Immature natural killer cell (primary cell): ENCODE results near the gene TSPAN15. TPM values are rescaled to one million over a fixed set of nuclear protein-coding genes. Genes with fewer than 3 reads are reported as not detected.
"Not testable (repeated sequence)": the region's sequence is repeated elsewhere in the genome, so short reads cannot be mapped to it uniquely, and the experiment has no call there.

Source experiments
- DNase-seq, 3 donors: peaks; one replicate each; pipeline ENCODE4 v3.0.0; 2022; ENCODE audit warnings: mixed read lengths in 1 of 3
- H3K27ac Mint-ChIP-seq, 6 donors: one replicate each; pipeline ENCODE4 v1.8.0; 2020; ENCODE audit warnings: mixed read lengths in 6 of 6, mild to moderate bottlenecking in 5 of 6, inconsistent platforms in 4 of 6, moderate library complexity in 3 of 6
- H3K27me3 Mint-ChIP-seq, 3 donors: one replicate each; pipeline ENCODE4 v1.8.0; 2020 to 2021; ENCODE audit warnings: low read depth in 3 of 3, mild to moderate bottlenecking in 3 of 3, mixed read lengths in 3 of 3, moderate library complexity in 3 of 3, inconsistent platforms in 1 of 3
- H3K36me3 Mint-ChIP-seq, 3 donors: one replicate each; pipeline ENCODE4 v1.8.0; 2020; ENCODE audit warnings: mixed read lengths in 3 of 3, inconsistent platforms in 2 of 3, mild to moderate bottlenecking in 2 of 3
- H3K4me1 Mint-ChIP-seq, 2 donors: one replicate each; pipeline ENCODE4 v1.8.0; 2020; ENCODE audit warnings: inconsistent platforms in 2 of 2, mild to moderate bottlenecking in 2 of 2, mixed read lengths in 2 of 2, moderate library complexity in 1 of 2
- H3K4me3 Mint-ChIP-seq, 5 donors: one replicate each; pipeline ENCODE4 v1.8.0; 2020; ENCODE audit warnings: mild to moderate bottlenecking in 5 of 5, mixed read lengths in 5 of 5, inconsistent platforms in 3 of 5, moderate library complexity in 3 of 5
- H3K9me3 Mint-ChIP-seq, 6 donors: one replicate each; pipeline ENCODE4 v1.8.0; 2020; ENCODE audit warnings: mild to moderate bottlenecking in 6 of 6, mixed read lengths in 6 of 6, inconsistent platforms in 4 of 6, moderate library complexity in 3 of 6
- polyA plus RNA-seq, 3 donors: library from polyadenylated mRNA; unstranded; fragments of 300-500 nt; fragmentation: Illumina TruSeq; gene quantifications; one replicate each; pipeline ENCODE4 v1.2.3, GENCODE V29; 2021

Gene TSPAN15
- polyA plus RNA-seq, 3 donors from 2014 or later: 0.39 to 2.4 TPM; not detected in 1

DNA sequence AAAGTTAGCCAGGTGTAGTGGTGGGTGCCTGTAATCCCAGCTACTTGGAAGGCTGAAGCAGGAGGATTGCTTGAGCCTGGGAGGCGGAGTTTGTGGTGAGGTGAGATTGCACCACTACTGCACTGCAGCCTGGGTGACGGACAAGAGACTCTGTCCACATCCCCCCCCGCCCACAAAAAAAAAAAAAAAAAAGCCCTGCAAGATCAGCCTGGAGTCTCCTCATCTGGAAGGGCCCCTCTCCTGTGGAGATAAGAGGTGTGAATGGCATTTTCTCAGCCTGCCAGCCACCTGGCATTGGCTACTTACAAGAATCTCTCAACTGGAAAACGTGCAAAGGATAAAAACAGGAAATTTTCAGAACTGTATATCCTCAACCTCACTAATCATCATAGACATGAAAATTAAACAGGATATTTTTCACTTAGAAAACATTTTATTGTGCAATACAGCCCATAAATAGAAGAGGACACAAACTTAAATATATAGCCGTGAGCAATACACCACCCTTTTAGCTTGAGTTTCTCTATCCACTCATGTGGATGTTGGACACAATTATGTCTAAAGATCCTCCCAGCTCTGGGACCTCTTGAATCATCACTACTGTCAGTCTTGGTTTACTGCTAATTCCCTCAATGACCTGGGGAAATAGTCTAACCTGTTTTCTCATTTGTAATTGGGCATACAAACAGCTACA, 11.3 kb upstream of the TSPAN15 start:
- Mint-ChIP-seq H3K36me3 (no peaks in the 10 kb centered on the region), H3K27me3 (peaks cover 0 to 20% (median 2%) of the 10 kb centered on the region in 3 donors), H3K27ac (no peak overlapping the region), H3K9me3 (no peaks in the 10 kb centered on the region), H3K4me1 (no peaks in the 10 kb centered on the region), H3K4me3 (no peak overlapping the region)
- no peak for DNase-seq

DNA sequence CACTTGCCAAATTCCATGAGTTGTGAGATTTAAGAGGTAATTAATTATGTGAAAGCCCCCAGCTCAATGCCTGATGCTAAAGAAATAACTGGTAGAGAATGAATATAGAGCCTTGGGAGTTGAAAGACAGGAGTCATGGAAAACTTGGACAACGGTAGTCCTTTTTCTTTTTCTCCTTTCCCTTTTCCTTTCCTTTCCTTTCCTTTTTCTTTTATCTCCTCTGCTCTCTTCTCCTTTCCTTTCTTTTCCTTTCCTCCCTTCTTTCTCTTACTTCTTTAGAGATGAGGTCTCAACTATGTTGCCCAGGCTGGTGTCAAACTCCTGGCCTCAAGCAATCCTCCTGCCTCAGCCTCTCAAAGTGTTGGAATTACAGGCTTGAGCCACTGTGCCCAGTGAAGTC, 7.9 kb upstream of the TSPAN15 start:
- no peaks in the 10 kb centered on the region for H3K9me3 Mint-ChIP-seq
- no peak overlapping the region for H3K27ac Mint-ChIP-seq
- no peaks in the 10 kb centered on the region for H3K4me1 Mint-ChIP-seq
- no peak overlapping the region for H3K4me3 Mint-ChIP-seq
- H3K36me3 Mint-ChIP-seq: no peaks in the 10 kb centered on the region
- peaks cover 2 to 16% (median 3%) of the 10 kb centered on the region in 3 donors for H3K27me3 Mint-ChIP-seq
- no peak for DNase-seq

DNA sequence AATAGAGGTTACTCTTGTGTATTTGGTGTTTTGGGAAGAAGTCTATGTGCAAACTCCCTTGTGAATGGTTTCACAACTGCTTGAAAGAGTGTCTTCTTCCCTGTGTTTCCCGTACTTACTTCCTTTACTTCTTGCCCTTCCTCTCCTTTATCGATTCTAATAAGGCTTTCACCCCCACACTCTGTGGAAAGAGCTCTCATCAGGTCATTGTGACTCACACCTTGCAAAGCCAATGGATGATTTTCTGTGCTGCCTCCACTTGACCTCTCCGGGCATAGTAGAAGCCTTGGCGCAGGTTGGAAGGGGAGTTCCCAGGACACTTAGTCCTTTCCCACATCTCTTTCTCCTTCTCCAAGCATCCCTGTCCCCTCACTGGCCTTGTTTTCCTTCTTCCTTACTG, 6.2 kb upstream of the TSPAN15 start:
- no peak overlapping the region for H3K4me3 Mint-ChIP-seq
- no peak overlapping the region for H3K27ac Mint-ChIP-seq
- H3K27me3 Mint-ChIP-seq: peaks cover 3 to 14% (median 4%) of the 10 kb centered on the region in 3 donors
- no peaks in the 10 kb centered on the region for H3K36me3 Mint-ChIP-seq
- DNase-seq: no peak
- peaks cover 0 to 3% of the 10 kb centered on the region in 2 donors for H3K4me1 Mint-ChIP-seq
- no peaks in the 10 kb centered on the region for H3K9me3 Mint-ChIP-seq

DNA sequence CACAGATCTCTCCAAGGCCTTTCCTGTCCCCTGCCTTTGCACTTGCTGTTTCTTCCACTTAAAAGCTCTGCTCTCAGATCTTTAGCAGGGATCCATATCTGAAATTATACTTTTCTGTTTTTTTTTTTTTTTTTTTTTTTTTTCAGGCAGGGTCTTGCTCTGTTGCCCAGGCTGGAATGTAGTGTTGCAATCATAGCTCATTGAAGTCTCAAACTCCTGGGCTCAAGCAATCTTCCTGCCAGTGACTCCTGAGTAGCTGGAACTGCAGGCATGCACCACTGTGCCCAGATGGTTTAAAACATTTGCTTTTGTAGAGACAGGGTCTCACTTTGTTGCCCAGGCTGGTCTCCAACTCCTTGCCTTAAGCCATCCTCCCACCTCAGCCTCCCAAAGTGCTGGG, 5.0 kb upstream of the TSPAN15 start:
- no peak for DNase-seq
- Mint-ChIP-seq H3K4me3 (no peak overlapping the region), H3K27me3 (peaks cover 3 to 16% (median 6%) of the 10 kb centered on the region in 3 donors), H3K9me3 (no peaks in the 10 kb centered on the region), H3K4me1 (peaks cover 5 to 7% of the 10 kb centered on the region in 2 donors), H3K27ac (no peak overlapping the region), H3K36me3 (no peaks in the 10 kb centered on the region)

DNA sequence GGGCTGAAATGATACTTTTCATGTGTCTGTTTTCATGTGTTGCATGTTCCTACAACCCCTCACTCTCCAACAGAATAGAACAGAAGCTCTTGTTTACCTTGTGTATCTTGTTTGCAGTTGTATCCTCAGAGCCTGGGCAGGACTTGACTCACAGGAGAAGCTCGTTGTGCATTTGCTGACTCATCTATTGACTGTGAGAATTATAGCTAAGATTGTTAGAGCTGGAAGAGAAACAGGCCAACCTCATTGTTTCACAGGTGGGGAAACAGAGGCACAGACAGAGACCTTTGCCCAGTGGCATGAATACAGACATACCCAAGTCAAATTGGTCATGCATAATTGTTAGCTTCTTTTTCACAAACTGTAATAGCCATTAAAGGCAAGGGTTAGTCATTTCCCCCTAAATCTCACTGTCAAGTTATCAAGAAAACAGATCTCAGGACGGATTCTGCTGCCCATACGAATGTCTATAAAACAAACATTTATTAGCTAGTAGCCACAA, 4.6 kb upstream of the TSPAN15 start:
- DNase-seq: no peak
- Mint-ChIP-seq H3K27me3 (peaks cover 3 to 13% (median 6%) of the 10 kb centered on the region in 3 donors), H3K4me1 (peaks cover 5 to 9% of the 10 kb centered on the region in 2 donors), H3K4me3 (no peak overlapping the region), H3K9me3 (no peaks in the 10 kb centered on the region), H3K36me3 (no peaks in the 10 kb centered on the region), H3K27ac (no peak overlapping the region)

DNA sequence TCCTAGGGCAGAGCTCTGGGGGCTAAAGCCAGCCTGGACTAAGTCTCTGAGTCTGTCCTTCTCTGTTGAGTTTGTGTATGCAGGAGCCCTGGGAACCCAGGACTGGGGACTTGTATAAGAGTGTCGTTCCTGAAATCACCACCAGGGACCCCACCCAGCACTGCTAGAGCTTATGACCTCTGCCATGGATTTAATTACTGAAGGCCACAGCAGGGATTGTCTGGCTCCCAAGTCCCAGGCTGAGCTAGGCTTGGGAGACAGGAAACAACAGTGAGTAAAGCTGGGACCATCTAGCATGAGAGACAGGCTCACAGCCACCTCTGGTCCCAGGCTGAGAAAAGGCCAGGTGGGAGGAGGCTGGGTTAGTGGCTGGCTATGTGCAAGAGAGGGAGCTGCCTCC, 1.4 kb upstream of the TSPAN15 start:
- Mint-ChIP-seq H3K9me3 (no peaks in the 10 kb centered on the region), H3K27me3 (peaks cover 1 to 14% (median 9%) of the 10 kb centered on the region in 3 donors), H3K4me1 (peaks cover 16 to 17% of the 10 kb centered on the region in 2 donors), H3K36me3 (no peaks in the 10 kb centered on the region), H3K27ac (peak overlapping the region in 1 of 6 donors; percentile 53), H3K4me3 (peak overlapping the region in 4 of 5 donors; percentile 9 to 52 (median 36))
- peak in 2 of 3 donors; percentile 5 to 15 for DNase-seq

DNA sequence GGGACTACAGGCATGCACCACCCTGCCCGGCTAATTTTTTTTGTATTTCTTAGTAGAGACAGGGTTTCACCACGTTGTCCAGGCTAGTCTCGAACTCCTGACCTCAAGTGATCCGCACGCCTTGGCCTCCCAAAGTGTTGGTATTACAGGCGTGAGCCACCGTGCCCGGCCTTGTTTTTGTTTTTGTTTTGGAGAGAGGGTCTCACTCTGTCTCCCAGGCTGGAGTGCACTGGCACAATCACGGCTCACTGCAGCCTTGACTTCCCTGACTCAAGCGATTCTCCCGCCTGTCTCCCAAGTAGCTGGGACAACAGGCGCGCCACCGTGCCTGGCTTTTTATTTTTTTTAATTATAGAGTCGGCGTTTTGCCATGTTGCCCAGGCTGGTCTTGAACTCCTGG, 870 bp upstream of the TSPAN15 start:
- not testable (repeated sequence) for H3K27ac Mint-ChIP-seq, H3K9me3 Mint-ChIP-seq, H3K36me3 Mint-ChIP-seq, DNase-seq
- Mint-ChIP-seq H3K27me3 (peaks cover 1 to 12% (median 9%) of the 10 kb centered on the region in 3 donors), H3K4me3 (peak overlapping the region in 2 of 5 donors; percentile 48 to 78), H3K4me1 (peaks cover 16 to 17% of the 10 kb centered on the region in 2 donors)

DNA sequence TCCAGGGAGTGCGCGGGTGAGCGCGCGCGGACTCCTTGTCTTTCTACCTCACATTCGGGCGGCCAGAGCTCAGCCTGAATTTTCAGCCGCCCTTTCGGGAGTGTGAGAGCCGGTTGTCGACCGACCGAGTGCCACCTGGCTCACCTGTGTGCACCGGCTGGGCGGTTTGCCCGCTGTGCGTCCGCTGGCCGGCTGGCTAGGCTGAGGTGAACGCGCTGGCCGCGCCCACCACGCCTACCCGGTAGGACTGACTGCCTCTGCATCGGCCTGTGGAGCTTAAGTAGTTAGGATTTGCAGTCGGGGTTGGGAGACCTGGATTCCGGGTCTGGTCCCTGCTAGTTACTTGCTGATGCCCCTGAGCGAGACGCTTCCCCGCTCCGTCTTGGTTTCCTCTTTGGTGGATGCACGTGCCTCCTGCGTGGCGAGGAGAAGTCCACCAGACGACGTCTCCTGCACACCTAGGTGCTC, 553 bp downstream of the TSPAN15 start:
- no peak for DNase-seq
- H3K27me3 Mint-ChIP-seq: peaks cover 0 to 12% (median 9%) of the 10 kb centered on the region in 3 donors
- no peaks in the 10 kb centered on the region for H3K9me3 Mint-ChIP-seq
- H3K36me3 Mint-ChIP-seq: no peaks in the 10 kb centered on the region
- H3K4me3 Mint-ChIP-seq: peak overlapping the region; percentile 72 to 82 (median 79)
- H3K4me1 Mint-ChIP-seq: peaks cover 16 to 17% of the 10 kb centered on the region in 2 donors
- H3K27ac Mint-ChIP-seq: no peak overlapping the region

DNA sequence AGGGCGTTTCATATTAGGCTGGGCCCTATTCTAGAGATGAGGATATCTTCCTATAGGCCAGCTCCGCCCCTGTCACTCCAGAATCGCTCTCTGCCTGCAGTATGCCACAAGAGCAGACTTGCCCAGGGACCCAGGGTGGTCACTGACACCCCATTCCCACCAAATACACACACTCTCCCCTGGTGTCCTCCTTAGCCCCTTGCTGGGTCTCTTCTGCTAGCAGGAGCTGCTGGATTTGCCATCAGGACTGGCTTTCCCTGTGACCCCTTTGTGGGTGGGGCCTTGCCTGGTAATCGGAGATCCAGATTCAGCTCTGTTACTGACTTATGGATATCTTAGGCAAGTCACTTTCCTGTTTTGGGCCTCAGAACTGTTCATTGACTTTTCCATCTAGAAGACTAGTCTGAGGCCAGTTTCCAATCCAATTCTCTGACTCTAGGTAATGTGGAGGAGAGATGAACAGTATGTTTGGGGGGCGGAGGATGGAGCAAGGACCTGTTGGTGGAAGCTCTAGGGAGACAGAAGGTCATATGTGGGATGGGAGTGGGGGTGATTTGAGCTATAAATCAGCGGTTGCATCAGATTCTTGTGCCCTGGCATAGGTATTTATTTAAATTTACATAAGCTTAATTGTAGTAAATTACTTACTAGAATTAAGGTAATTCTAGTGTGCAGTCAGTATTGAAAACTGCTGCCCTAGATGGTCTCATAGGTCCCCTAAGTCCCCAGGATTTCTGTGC, 1.6 kb downstream of the TSPAN15 start:
- no peak overlapping the region for H3K27ac Mint-ChIP-seq
- peak overlapping the region in 4 of 5 donors; percentile 56 to 82 (median 76) for H3K4me3 Mint-ChIP-seq
- H3K9me3 Mint-ChIP-seq: no peaks in the 10 kb centered on the region
- peaks cover 0 to 12% (median 8%) of the 10 kb centered on the region in 3 donors for H3K27me3 Mint-ChIP-seq
- H3K36me3 Mint-ChIP-seq: no peaks in the 10 kb centered on the region
- H3K4me1 Mint-ChIP-seq: peaks cover 16 to 17% of the 10 kb centered on the region in 2 donors
- no peak for DNase-seq

DNA sequence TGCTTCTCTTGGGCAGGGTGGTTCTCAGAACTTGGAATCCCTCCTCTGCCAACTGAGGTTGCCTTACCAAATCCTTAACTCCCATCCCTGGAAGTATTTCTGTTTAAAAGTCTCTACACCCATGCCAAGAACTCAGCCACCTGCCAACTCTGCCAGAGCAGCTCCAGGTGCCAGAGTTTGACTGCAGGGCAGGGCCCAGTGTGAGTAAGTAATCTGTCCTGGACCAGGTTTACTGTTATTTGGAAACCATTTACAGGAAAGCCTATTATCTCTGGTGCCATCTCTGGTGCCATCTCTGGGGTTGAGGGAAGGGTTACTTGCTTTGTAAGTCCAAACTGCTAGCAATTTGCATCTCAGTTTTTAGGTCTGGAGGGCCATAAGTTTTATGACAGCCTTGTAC, 2.5 kb downstream of the TSPAN15 start:
- no peak for DNase-seq
- Mint-ChIP-seq H3K4me3 (no peak overlapping the region), H3K27ac (no peak overlapping the region)

DNA sequence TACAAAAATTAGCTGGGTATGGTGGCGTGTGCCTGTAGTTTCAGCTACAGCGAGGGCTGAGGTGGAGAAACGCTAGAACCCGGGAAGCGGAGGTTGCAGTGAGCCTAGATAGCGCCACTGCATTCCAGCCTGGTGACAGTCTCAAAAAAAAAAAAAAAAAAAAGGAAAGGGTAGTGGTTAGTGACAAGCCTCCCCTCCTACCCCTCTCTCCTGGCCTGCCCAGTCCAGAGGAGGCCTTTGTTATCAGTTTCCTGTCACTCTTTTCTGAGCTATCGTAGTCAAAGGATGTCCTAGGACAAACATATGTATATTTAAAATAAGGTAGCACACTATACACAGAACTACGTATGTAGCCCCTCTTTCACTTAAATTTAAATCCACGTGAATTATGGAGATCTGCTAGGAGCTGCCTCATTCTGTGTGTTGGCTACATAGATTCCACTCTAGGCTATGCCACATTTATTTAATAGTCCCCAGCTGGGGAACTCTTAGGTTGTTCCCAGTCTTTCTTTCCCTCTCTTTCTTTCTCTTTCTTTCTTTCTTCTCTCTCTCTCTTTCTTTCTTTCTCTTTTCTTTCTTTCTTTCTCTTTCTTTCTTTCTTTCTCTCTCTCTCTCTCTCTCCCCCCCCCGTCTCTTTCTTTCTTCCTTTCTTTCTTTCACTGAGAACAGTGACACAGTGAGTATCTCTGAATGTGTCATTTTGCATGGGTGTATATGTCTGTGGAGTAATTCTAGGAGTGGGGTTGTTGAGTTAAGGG, 3.9 kb downstream of the TSPAN15 start:
- Mint-ChIP-seq H3K9me3 (no peaks in the 10 kb centered on the region), H3K4me1 (peaks cover 14 to 16% of the 10 kb centered on the region in 2 donors), H3K27ac (no peak overlapping the region), H3K4me3 (no peak overlapping the region), H3K36me3 (no peaks in the 10 kb centered on the region), H3K27me3 (peaks cover 4 to 12% (median 6%) of the 10 kb centered on the region in 3 donors)
- no peak for DNase-seq

More for the DNA sequence above, 2.5 kb downstream of the TSPAN15 start:
- Mint-ChIP-seq H3K27me3 (peaks cover 0 to 12% (median 6%) of the 10 kb centered on the region in 3 donors), H3K9me3 (no peaks in the 10 kb centered on the region), H3K36me3 (no peaks in the 10 kb centered on the region), H3K4me1 (peaks cover 16 to 17% of the 10 kb centered on the region in 2 donors)

DNA sequence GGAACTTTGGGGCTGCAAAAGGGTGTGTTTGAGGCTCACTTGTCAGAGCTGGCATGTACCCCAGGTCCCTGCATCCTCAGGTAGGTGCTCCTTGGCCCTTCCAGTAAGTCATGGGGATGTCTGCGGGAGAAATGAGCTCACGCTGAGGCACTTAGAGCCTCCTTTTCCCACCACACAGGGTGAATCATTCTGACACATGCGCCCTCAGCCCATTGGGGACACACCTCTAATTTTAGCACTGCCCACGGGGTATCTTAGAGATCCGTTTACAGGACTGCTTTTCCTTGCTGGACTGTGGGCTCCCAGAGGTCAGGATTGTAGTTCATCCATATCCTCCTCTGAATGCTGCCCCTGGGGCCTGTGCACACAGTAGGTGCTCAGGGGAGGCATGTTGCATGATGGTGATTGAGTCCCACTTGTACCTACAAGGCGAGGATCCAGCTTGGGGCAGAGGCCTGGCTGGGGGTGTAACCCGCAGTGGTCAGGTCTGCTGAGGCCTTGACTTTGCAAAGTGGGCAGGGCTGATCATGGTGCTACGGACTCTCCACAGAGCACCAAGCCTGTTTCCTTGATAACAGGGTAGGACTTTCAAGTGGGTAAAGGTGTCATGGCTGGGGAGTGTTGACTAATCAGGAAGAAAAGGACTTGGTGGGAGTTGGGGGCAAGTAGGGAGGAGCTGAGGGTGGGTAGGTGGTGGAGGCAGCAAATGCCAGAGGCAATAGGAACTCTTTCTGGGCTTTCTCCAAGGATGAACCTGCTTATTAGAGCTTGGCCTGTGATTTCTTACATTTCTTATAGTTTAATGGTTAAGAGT, 5.8 kb downstream of the TSPAN15 start:
- Mint-ChIP-seq H3K4me3 (no peak overlapping the region), H3K36me3 (no peaks in the 10 kb centered on the region), H3K9me3 (no peaks in the 10 kb centered on the region), H3K27ac (no peak overlapping the region), H3K27me3 (peaks cover 4 to 9% (median 4%) of the 10 kb centered on the region in 3 donors), H3K4me1 (peaks cover 4 to 8% of the 10 kb centered on the region in 2 donors)
- no peak for DNase-seq

DNA sequence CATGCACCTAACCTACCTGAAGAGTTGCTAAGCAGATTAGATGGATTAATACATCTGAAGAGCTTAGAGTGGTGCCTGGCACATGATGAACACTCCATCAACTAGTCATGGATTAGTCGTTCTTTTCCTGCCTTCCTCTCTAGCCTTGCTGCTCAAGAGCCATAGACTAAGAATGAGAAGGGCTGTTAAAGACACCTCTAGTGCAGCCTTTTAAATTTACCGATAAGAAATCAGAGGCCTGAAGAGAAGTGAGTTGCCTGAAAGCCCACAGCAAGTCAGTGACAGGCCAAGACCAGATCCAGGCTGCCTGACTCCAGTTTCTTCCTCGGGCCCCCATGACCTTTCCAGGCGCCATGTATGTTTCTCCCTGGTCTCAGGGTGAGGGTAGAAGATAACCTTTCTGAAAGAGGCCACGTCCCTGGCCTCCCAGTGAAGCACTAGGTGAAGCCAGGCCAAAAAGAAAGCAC, 6.5 kb downstream of the TSPAN15 start:
- Mint-ChIP-seq H3K27me3 (peaks cover 2 to 7% (median 4%) of the 10 kb centered on the region in 3 donors), H3K27ac (no peak overlapping the region), H3K9me3 (no peaks in the 10 kb centered on the region), H3K4me3 (no peak overlapping the region), H3K4me1 (peaks cover under 1% of the 10 kb centered on the region in 2 donors), H3K36me3 (no peaks in the 10 kb centered on the region)
- DNase-seq: no peak
